ENCODE results near the gene COL20A1. TPM values are rescaled to one million over a fixed set of nuclear protein-coding genes. Genes with fewer than 3 reads are reported as not detected.
"Not testable (repeated sequence)": the region's sequence is repeated elsewhere in the genome, so short reads cannot be mapped to it uniquely, and the experiment has no call there.

Gene COL20A1
- total and polyA plus RNA-seq, 7 experiments from 2014 or later = 0.08 TPM; not detected in 6

- CTCF ChIA-PET = no interaction called here
Observed at GRCh38 chr20:63249891-63250290, 43.1 kb upstream of the COL20A1 start.

GRCh38 chr20:63251350-63251749 is 41.6 kb upstream of the COL20A1 start:
- CTCF ChIA-PET; H3K27ac ChIP-seq (ENCODE audit: low read depth, low read length); H3K9me3 ChIP-seq (ENCODE audit: control insufficient read depth in 2 of 3, low read length in 3 of 3); H3K36me3 ChIP-seq (ENCODE audit: control insufficient read depth in 2 of 3, insufficient read depth in 3 of 3, low read length in 3 of 3); H3K9me3 Mint-ChIP-seq; ATAC-seq; H3K4me3 ChIP-seq (ENCODE audit: low read length); H3K4me1 ChIP-seq (ENCODE audit: control insufficient read depth in 2 of 2, insufficient read depth in 2 of 2, low read length in 2 of 2); DNase-seq; H3K27ac Mint-ChIP-seq; POLR2A ChIA-PET; intact Hi-C loops (cut with micrococcal nuclease); H3K27me3 ChIP-seq (ENCODE audit: control insufficient read depth in 2 of 2, insufficient read depth in 2 of 2, low read length in 2 of 2); H3K4me1 Mint-ChIP-seq; H3K36me3 Mint-ChIP-seq: not testable (repeated sequence)
- Mint-ChIP-seq H3K27me3 (peaks cover 38 to 61% (median 46%) of the 10 kb centered on the region in 5 donors), H3K4me3 (peak overlapping the region in 1 of 10 donors; percentile 30)

More at GRCh38 chr20:63249891-63250290, 43.1 kb upstream of the COL20A1 start:
- H3K4me1 ChIP-seq (ENCODE audit: control insufficient read depth in 2 of 2, insufficient read depth in 2 of 2, low read length in 2 of 2) = no peaks in the 10 kb centered on the region
- H3K4me3 ChIP-seq (ENCODE audit: low read length) = no peak overlapping the region
- H3K27ac Mint-ChIP-seq = no peak overlapping the region
- no peaks in the 10 kb centered on the region for H3K27me3 ChIP-seq (ENCODE audit: control insufficient read depth in 2 of 2, insufficient read depth in 2 of 2, low read length in 2 of 2)
- no peaks in the 10 kb centered on the region for H3K9me3 ChIP-seq (ENCODE audit: control insufficient read depth in 2 of 3, low read length in 3 of 3)
- no peak for ATAC-seq
- peaks cover 0 to 1% (median 0%) of the 10 kb centered on the region in 5 donors for H3K36me3 Mint-ChIP-seq
- DNase-seq = no peak
- intact Hi-C loops (cut with micrococcal nuclease) = no loop called here
- no peak overlapping the region for H3K4me3 Mint-ChIP-seq
- no peak overlapping the region for H3K27ac ChIP-seq (ENCODE audit: low read depth, low read length)
- H3K9me3 Mint-ChIP-seq = peaks cover 0 to 2% (median 0%) of the 10 kb centered on the region in 11 donors
- POLR2A ChIA-PET = no interaction called here
- H3K27me3 Mint-ChIP-seq = peaks cover 30 to 55% (median 36%) of the 10 kb centered on the region in 5 donors
- no peaks in the 10 kb centered on the region for H3K36me3 ChIP-seq (ENCODE audit: control insufficient read depth in 2 of 3, insufficient read depth in 3 of 3, low read length in 3 of 3)
- peaks cover 0 to 8% (median 6%) of the 10 kb centered on the region in 7 donors for H3K4me1 Mint-ChIP-seq

DNA sequence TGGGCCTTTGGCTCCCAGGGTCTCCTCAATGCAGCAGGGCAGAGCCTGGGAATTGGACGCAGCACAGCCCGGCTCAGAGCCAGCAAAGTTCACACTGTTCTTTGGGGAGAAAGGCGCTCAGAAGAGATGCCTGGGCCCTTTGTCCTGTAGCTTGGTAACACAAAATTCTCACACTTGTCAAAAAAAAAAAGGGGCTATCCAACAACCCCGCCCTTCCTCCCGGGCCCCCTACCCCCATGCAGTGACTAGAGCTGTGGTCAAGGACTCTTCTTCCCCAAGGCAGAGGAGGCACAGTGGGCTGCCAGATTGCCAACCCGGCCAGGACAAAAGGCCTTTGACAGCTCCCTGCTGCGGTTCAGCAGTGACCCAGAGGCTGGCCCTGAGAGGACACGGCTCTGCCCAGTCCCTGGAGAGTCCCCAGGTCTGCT is 40.7 kb upstream of the COL20A1 start:
- Histone ChIP-seq H3K9me3 (ENCODE audit: control insufficient read depth in 2 of 3, low read length in 3 of 3) (no peaks in the 10 kb centered on the region), H3K27ac (ENCODE audit: low read depth, low read length) (no peak overlapping the region), H3K4me1 (ENCODE audit: control insufficient read depth in 2 of 2, insufficient read depth in 2 of 2, low read length in 2 of 2) (no peaks in the 10 kb centered on the region), H3K36me3 (ENCODE audit: control insufficient read depth in 2 of 3, insufficient read depth in 3 of 3, low read length in 3 of 3) (no peaks in the 10 kb centered on the region), H3K4me3 (ENCODE audit: low read length) (no peak overlapping the region), H3K27me3 (ENCODE audit: control insufficient read depth in 2 of 2, insufficient read depth in 2 of 2, low read length in 2 of 2) (no peaks in the 10 kb centered on the region)
- intact Hi-C loops (cut with micrococcal nuclease) = no loop called here
- Mint-ChIP-seq H3K4me3 (peak overlapping the region in 3 of 10 donors; percentile 16 to 66 (median 38)), H3K27me3 (peaks cover 46 to 71% (median 56%) of the 10 kb centered on the region in 5 donors), H3K27ac (no peak overlapping the region), H3K36me3 (peaks cover 0 to 1% (median 0%) of the 10 kb centered on the region in 5 donors), H3K9me3 (peaks cover 0 to 2% (median 0%) of the 10 kb centered on the region in 11 donors), H3K4me1 (peaks cover 0 to 9% (median 8%) of the 10 kb centered on the region in 7 donors)
- ChIA-PET POLR2A (no interaction called here), CTCF (no interaction called here)
- no peak for ATAC-seq
- DNase-seq = no peak

DNA sequence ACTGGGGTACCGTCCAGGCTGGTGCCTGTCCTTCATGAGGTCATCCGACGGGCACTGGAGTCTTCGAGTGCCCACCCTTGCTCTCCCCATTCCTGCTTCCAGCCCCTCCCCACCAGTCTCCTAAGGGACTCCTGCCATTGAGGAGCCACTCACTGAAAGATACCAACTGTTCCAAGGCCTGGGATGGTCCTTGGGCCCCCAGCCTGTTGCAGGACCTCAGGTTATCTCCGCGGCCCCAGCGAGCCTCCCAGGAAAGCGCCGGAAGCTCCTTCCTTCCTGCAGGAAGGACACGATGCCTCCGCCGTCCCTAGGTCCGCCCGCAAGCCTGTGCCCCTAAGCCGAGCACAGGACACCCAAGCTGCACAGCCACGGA is 39.9 kb upstream of the COL20A1 start:
- H3K27me3 ChIP-seq (ENCODE audit: control insufficient read depth in 2 of 2, insufficient read depth in 2 of 2, low read length in 2 of 2) = no peaks in the 10 kb centered on the region
- H3K4me1 Mint-ChIP-seq = peaks cover 0 to 9% (median 8%) of the 10 kb centered on the region in 7 donors
- H3K4me3 ChIP-seq (ENCODE audit: low read length) = no peak overlapping the region
- H3K27ac Mint-ChIP-seq = no peak overlapping the region
- no peak for ATAC-seq
- peaks cover 49 to 75% (median 59%) of the 10 kb centered on the region in 5 donors for H3K27me3 Mint-ChIP-seq
- peaks cover 0 to 2% (median 0%) of the 10 kb centered on the region in 11 donors for H3K9me3 Mint-ChIP-seq
- intact Hi-C loops (cut with micrococcal nuclease) = no loop called here
- H3K27ac ChIP-seq (ENCODE audit: low read depth, low read length) = no peak overlapping the region
- DNase-seq = no peak
- H3K4me1 ChIP-seq (ENCODE audit: control insufficient read depth in 2 of 2, insufficient read depth in 2 of 2, low read length in 2 of 2) = no peaks in the 10 kb centered on the region
- H3K36me3 ChIP-seq (ENCODE audit: control insufficient read depth in 2 of 3, insufficient read depth in 3 of 3, low read length in 3 of 3) = no peaks in the 10 kb centered on the region
- no peaks in the 10 kb centered on the region for H3K9me3 ChIP-seq (ENCODE audit: control insufficient read depth in 2 of 3, low read length in 3 of 3)
- H3K36me3 Mint-ChIP-seq = peaks cover 0 to 1% (median 0%) of the 10 kb centered on the region in 5 donors
- POLR2A ChIA-PET = no interaction called here
- H3K4me3 Mint-ChIP-seq = peak overlapping the region in 9 of 10 donors; percentile 12 to 73 (median 59)
- CTCF ChIA-PET = no interaction called here

DNA sequence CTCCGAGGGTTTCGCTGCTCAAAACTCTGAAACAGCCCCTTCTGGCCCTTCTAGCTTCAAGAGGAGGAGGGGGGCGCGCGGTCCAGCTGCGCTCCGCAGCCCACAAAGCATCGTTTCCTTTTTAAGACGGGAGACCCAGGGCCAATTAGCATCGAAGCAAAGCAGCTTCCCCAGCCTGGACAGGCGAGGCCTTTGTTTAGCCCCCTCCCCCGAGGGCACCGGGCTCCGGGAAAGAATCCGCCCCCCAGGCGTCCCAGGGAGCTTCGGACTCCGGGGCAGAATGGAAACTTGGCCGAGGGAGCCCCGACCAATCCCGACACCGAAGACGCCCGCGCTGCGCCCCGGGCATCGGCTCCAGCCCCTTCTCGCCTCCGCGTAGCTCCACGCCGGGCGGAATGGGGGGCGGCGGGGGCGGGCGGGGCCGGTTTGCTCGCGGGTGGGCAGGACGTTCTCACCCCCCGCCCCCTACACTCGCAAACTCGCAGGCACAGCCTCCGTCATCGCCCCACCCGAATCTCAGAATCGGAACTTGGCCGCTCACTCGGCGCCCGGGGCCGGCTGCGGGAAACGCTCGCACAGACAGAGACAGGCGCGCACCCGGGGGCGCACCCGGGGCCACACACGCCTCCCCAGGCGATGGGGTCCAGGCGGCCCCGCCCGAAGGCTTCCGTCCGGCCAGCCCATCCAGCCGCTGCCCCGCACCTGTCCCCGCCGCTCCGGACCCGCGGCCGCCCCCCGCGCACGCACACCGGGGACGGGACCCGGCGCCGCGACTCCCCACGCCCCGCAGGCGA is 39.4 kb upstream of the COL20A1 start:
- H3K27me3 Mint-ChIP-seq = peaks cover 45 to 70% (median 56%) of the 10 kb centered on the region in 5 donors
- H3K4me3 Mint-ChIP-seq = peak overlapping the region in 4 of 10 donors; percentile 38 to 67 (median 64)
- DNase-seq = no peak
- POLR2A ChIA-PET = no interaction called here
- CTCF ChIA-PET = no interaction called here
- H3K36me3 Mint-ChIP-seq = peaks cover 0 to 1% (median 0%) of the 10 kb centered on the region in 5 donors
- Histone ChIP-seq H3K36me3 (ENCODE audit: control insufficient read depth in 2 of 3, insufficient read depth in 3 of 3, low read length in 3 of 3) (no peaks in the 10 kb centered on the region), H3K9me3 (ENCODE audit: control insufficient read depth in 2 of 3, low read length in 3 of 3) (no peaks in the 10 kb centered on the region), H3K27me3 (ENCODE audit: control insufficient read depth in 2 of 2, insufficient read depth in 2 of 2, low read length in 2 of 2) (no peaks in the 10 kb centered on the region), H3K4me1 (ENCODE audit: control insufficient read depth in 2 of 2, insufficient read depth in 2 of 2, low read length in 2 of 2) (no peaks in the 10 kb centered on the region), H3K27ac (ENCODE audit: low read depth, low read length) (no peak overlapping the region), H3K4me3 (ENCODE audit: low read length) (no peak overlapping the region)
- ATAC-seq = no peak
- H3K27ac Mint-ChIP-seq = no peak overlapping the region
- H3K4me1 Mint-ChIP-seq = peaks cover 0 to 9% (median 8%) of the 10 kb centered on the region in 7 donors
- peaks cover 0 to 2% (median 0%) of the 10 kb centered on the region in 11 donors for H3K9me3 Mint-ChIP-seq
- intact Hi-C loops (cut with micrococcal nuclease) = no loop called here

DNA sequence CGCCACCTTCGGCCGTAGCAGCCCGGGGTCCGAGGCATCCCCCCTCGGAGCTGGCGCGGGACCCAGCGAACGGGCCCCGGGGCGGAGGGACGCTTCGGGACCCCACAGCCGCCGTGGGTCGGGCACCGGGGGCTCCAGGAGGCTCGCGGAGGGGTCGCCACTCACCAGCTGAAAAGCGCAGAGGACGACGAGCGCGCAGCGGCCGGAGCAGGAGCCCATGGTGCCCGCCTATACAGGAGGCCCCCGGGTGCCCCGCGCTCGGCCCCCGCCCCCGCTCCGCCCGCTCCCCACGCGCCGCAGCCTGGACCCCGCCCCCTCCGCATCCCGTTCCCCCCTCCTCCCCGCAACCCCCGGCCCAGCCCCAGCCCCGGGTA is 38.8 kb upstream of the COL20A1 start, which contains the start of gene NKAIN4:
Gene NKAIN4 (minus strand): TSS at position 232 of the 374 bp plus-strand sequence. CDS start 13 bp downstream, at position 219.
- DNase-seq (no peak), ATAC-seq (no peak)
- Mint-ChIP-seq H3K27ac (no peak within 1 kb of the TSS), H3K27me3 (peaks cover 46 to 65% (median 50%) of the 10 kb centered on the region in 5 donors), H3K36me3 (peaks cover 0 to 1% (median 0%) of the 10 kb centered on the region in 5 donors), H3K9me3 (peaks cover 0 to 2% (median 0%) of the 10 kb centered on the region in 11 donors), H3K4me1 (peaks cover 0 to 9% (median 8%) of the 10 kb centered on the region in 7 donors), H3K4me3 (peak within 1 kb of the TSS in 7 of 10 donors; percentile 57 to 75 (median 63))
- ChIA-PET CTCF (no interaction called here), POLR2A (no interaction called here)
- Histone ChIP-seq H3K27me3 (ENCODE audit: control insufficient read depth in 2 of 2, insufficient read depth in 2 of 2, low read length in 2 of 2) (no peaks in the 10 kb centered on the region), H3K27ac (ENCODE audit: low read depth, low read length) (no peak within 1 kb of the TSS), H3K4me1 (ENCODE audit: control insufficient read depth in 2 of 2, insufficient read depth in 2 of 2, low read length in 2 of 2) (no peaks in the 10 kb centered on the region), H3K4me3 (ENCODE audit: low read length) (no peak within 1 kb of the TSS), H3K9me3 (ENCODE audit: control insufficient read depth in 2 of 3, low read length in 3 of 3) (no peaks in the 10 kb centered on the region), H3K36me3 (ENCODE audit: control insufficient read depth in 2 of 3, insufficient read depth in 3 of 3, low read length in 3 of 3) (no peaks in the 10 kb centered on the region)
- intact Hi-C loops (cut with micrococcal nuclease) = no loop called here

Data from naive thymus-derived CD4-positive, alpha-beta T cell (primary cell).